Measurements from ENCODE around the gene ADAM17. TPM values are rescaled to one million over a fixed set of nuclear protein-coding genes. Genes with fewer than 3 reads are reported as not detected.

The ADAM17 gene
- total RNA-seq, 4 donors from 2014 or later: 12.9 to 17.7 (median 14.9) TPM

DNA sequence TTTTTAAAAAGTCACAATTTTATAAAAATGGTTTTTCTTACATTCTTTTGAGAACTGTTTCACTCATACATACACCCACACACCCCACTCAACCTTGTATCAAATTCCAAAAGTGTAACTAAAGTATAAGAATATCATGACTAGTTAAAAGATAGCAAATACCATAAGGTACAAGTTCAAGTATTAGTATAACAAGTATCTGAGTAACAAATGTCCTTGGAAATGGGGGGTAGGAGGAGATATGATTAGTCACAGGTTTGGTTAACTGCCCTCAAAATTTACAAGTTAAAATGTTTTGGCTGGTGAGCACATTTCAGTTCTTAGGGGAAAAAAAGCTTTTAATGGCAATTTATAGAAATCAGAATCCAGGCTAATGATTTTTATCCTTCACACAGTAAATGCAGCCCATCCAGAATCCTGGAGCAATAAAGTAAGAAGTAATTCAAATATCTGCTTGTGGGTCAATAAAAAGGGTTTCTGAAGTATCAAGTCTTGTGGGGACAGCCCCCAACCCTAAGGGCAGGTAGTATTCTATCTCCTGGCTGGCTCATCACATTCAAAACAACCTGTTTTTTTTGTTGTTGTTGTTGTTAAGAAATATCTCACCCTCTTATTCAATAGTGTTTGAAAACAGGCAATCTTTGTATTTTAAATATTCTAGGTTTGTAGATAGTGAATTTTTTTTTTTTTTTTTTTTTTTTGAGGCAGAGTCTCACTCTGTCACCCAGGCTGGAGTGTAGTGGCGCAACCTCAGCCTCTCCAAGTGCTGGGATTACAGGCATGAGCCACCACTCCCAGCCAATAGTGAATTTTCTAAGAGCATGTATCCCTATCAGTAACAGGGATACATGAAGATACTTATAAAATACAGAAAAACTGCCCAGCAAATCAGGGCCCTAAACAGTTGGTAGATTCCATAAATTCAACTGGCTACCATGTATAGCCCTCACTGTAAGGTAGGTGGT lies 66.8 kb downstream of the ADAM17 start:
- no peak overlapping the region for H3K4me3 ChIP-seq
- H3K27ac ChIP-seq (replicated peaks in 1 of 4): no peak overlapping the region
- H3K36me3 ChIP-seq: peaks cover 88 to 100% (median 98%) of the 10 kb centered on the region in 4 donors
- DNase-seq (ENCODE audit: extremely low spot score): no peak
- TF ChIP-seq EP300 (IDR thresholded peaks at IDR 0.05) (no peak), CTCF (IDR thresholded peaks at IDR 0.05) (no peak), POLR2AphosphoS5 (IDR thresholded peaks at IDR 0.05) (no peak), POLR2A (IDR thresholded peaks at IDR 0.05; ENCODE audit: low read depth) (no peak)
- intact Hi-C loops (cut with DNase I): no loop called here
- no peaks in the 10 kb centered on the region for H3K9me3 ChIP-seq
- no peaks in the 10 kb centered on the region for H3K4me1 ChIP-seq
- WGBS: 100% methylated on average over 1 of the region's 1 CpG
- H3K27me3 ChIP-seq: no peaks in the 10 kb centered on the region

DNA sequence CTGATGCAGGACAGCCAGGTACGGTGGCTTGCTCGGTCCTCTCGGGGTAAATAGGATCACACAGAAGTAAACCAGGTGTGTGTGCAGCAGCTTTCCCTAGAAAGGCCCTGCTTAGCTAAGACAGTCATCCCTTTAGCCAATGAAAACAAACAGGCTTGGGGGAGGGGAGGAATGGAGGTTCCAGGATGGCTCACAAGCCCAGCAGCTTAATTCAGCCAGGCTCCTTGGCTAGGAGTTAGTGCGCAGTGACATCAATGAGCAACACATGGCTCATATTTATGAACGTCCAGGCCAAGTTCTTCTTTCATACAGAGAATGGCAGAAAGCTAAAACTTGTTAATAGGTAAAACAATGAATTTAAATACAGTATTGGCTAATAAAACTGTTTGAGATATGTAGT lies 71.1 kb downstream of the ADAM17 start:
- no peaks in the 10 kb centered on the region for H3K27me3 ChIP-seq
- H3K36me3 ChIP-seq: peaks cover 84 to 100% (median 96%) of the 10 kb centered on the region in 4 donors
- no peak for DNase-seq (ENCODE audit: extremely low spot score)
- peak in 1 of 2 donors; percentile 18 for TF ChIP-seq POLR2AphosphoS5 (IDR thresholded peaks at IDR 0.05)
- no peak for TF ChIP-seq EP300 (IDR thresholded peaks at IDR 0.05)
- intact Hi-C loops (cut with DNase I): no loop called here
- H3K4me1 ChIP-seq: no peaks in the 10 kb centered on the region
- no peak overlapping the region for H3K27ac ChIP-seq (replicated peaks in 1 of 4)
- no peak overlapping the region for H3K4me3 ChIP-seq
- no peaks in the 10 kb centered on the region for H3K9me3 ChIP-seq
- 69% methylated on average over 5 of the region's 5 CpGs for WGBS

DNA sequence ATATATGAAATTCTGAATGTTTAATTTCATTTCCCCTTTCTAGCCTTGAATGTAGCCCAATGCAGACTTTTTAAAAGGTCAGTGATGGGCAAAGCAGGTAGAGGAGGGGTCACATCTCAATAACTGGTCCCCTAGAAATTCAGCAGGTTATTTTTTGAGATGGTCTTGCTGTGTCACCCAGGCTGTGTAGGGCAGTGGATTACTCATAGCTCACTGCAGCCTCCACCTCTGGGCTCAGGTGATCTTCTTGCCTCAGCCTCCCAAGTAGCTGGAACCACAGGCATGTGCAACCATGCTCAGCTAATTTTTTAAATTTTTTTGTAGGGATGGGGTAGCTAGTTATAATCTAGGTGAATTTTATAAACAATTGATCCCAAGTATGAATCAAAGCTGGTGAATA lies 72.5 kb downstream of the ADAM17 start:
- peaks cover 76 to 96% (median 85%) of the 10 kb centered on the region in 4 donors for H3K36me3 ChIP-seq
- intact Hi-C loops (cut with DNase I): no loop called here
- H3K27me3 ChIP-seq: no peaks in the 10 kb centered on the region
- no peak overlapping the region for H3K4me3 ChIP-seq
- no peak for DNase-seq (ENCODE audit: extremely low spot score)
- H3K27ac ChIP-seq (replicated peaks in 1 of 4): no peak overlapping the region
- no peaks in the 10 kb centered on the region for H3K9me3 ChIP-seq
- no peak for TF ChIP-seq CTCF (IDR thresholded peaks at IDR 0.05)
- TF ChIP-seq POLR2A (IDR thresholded peaks at IDR 0.05; ENCODE audit: low read depth): no peak
- TF ChIP-seq EP300 (IDR thresholded peaks at IDR 0.05): no peak
- H3K4me1 ChIP-seq: peaks cover 5 to 8% (median 7%) of the 10 kb centered on the region in 4 donors

DNA sequence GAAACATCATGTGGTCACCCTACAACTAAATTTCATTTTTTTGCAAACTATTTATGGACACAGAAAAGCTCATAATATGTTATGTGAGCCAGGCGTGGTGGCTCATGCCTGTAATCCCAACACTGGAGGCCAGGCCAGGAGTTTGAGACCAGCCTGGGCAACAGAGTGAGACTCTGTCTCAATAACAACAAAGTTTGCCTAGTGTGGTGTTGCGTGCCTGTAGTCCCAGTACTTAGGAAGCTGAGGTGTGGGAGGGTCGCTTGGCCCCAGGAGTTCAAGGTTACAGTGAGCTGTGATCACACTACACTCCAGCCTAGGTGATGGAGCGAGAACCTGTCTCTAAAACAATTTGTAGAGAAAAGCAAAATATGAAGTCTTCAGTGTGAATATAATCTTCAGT lies 75.5 kb downstream of the ADAM17 start:
- H3K27ac ChIP-seq (replicated peaks in 1 of 4): no peak overlapping the region
- H3K4me3 ChIP-seq: no peak overlapping the region
- H3K27me3 ChIP-seq: no peaks in the 10 kb centered on the region
- peaks cover 49 to 67% (median 59%) of the 10 kb centered on the region in 4 donors for H3K36me3 ChIP-seq
- H3K9me3 ChIP-seq: no peaks in the 10 kb centered on the region
- no peak for TF ChIP-seq POLR2AphosphoS5 (IDR thresholded peaks at IDR 0.05)
- no peak for TF ChIP-seq POLR2A (IDR thresholded peaks at IDR 0.05; ENCODE audit: low read depth)
- no peak for TF ChIP-seq EP300 (IDR thresholded peaks at IDR 0.05)
- no peak for TF ChIP-seq CTCF (IDR thresholded peaks at IDR 0.05)
- peaks cover 16 to 36% (median 34%) of the 10 kb centered on the region in 4 donors for H3K4me1 ChIP-seq
- DNase-seq (ENCODE audit: extremely low spot score): no peak
- intact Hi-C loops (cut with DNase I): no loop called here
- 96% methylated on average over 4 of the region's 4 CpGs for WGBS

- no peaks in the 10 kb centered on the region for H3K9me3 ChIP-seq
- WGBS: 74% methylated on average over 3 of the region's 3 CpGs
- no peaks in the 10 kb centered on the region for H3K27me3 ChIP-seq
- intact Hi-C loops (cut with DNase I): loop anchor here (5.0 to 10.0 kb wide), 3 partner anchors 54 to 156 kb away; partner anchors contain the start of genes CPSF3, ITGB1BP1 and YWHAQ
- peak overlapping the region in 2 of 4 donors; percentile 16 to 17 for H3K27ac ChIP-seq (replicated peaks in 1 of 4)
- H3K36me3 ChIP-seq: peaks cover 33 to 51% (median 43%) of the 10 kb centered on the region in 4 donors
- no peak for DNase-seq (ENCODE audit: extremely low spot score)
- H3K4me1 ChIP-seq: peaks cover 22 to 45% (median 41%) of the 10 kb centered on the region in 4 donors
- TF ChIP-seq POLR2A (IDR thresholded peaks at IDR 0.05; ENCODE audit: low read depth): no peak
- no peak for TF ChIP-seq POLR2AphosphoS5 (IDR thresholded peaks at IDR 0.05)
- no peak for TF ChIP-seq EP300 (IDR thresholded peaks at IDR 0.05)
- TF ChIP-seq CTCF (IDR thresholded peaks at IDR 0.05): no peak
- no peak overlapping the region for H3K4me3 ChIP-seq
These were observed 77.1 kb downstream of the ADAM17 start for GRCh38 chr2:9478526-9478925.

Data from esophagus muscularis mucosa (tissue), 4 donors.